Chondrocyte (in vitro differentiated cells): Measurements from ENCODE around the gene HSPG2. TPM values are rescaled to one million over a fixed set of nuclear protein-coding genes. Genes with fewer than 3 reads are reported as not detected.

Experiments used
- DNase-seq: peaks from one replicate; pipeline ENCODE4 v3.0.0; 2021; ENCODE audit warnings: mixed read lengths, low spot score
- H3K27ac Mint-ChIP-seq: one replicate; pipeline ENCODE4 v1.8.0; 2021; ENCODE audit warnings: mild to moderate bottlenecking, moderate library complexity, mixed read lengths; ENCODE audit not compliant: unreplicated experiment
- H3K27me3 Mint-ChIP-seq: 2 replicates; pipeline ENCODE4 v1.8.0; 2021; ENCODE audit warnings: low read depth, mixed read lengths
- H3K36me3 Mint-ChIP-seq: 2 replicates; pipeline ENCODE4 v1.8.0; 2021; ENCODE audit warnings: low read depth, mixed read lengths
- H3K4me1 Mint-ChIP-seq: 2 replicates; pipeline ENCODE4 v1.8.0; 2021; ENCODE audit warnings: low read depth, mild to moderate bottlenecking, mixed read lengths
- H3K4me3 Mint-ChIP-seq: one replicate; pipeline ENCODE4 v1.8.0; 2021; ENCODE audit warnings: mild to moderate bottlenecking, moderate library complexity, mixed read lengths; ENCODE audit not compliant: unreplicated experiment
- H3K9me3 Mint-ChIP-seq: 2 replicates; pipeline ENCODE4 v1.8.0; 2021; ENCODE audit warnings: low read depth, mixed read lengths
- CTCF ChIP-seq: fragments of 200-600 bp; sonication (generic); IDR thresholded peaks from 2 replicates; pipeline ENCODE4 v1.5.0; 2021; ENCODE audit warnings: antibody characterized with exemption, mild to moderate bottlenecking, moderate library complexity
- total RNA-seq: library from RNA; stranded (reverse); gene quantifications from 3 replicates; pipeline ENCODE4 v1.2.1, GENCODE V29; 2021

The HSPG2 gene
- total RNA-seq, 1 donor from 2014 or later, result 481 TPM

- peaks cover 49% of the 10 kb centered on the region for H3K36me3 Mint-ChIP-seq
- DNase-seq, result no peak
- H3K27ac Mint-ChIP-seq, result no peak overlapping the region
- peaks cover 7% of the 10 kb centered on the region for H3K4me1 Mint-ChIP-seq
- H3K9me3 Mint-ChIP-seq, result no peaks in the 10 kb centered on the region
- H3K27me3 Mint-ChIP-seq, result no peaks in the 10 kb centered on the region
- no peak overlapping the region for H3K4me3 Mint-ChIP-seq
- no peak for TF ChIP-seq CTCF
These were observed 73.1 kb downstream of the HSPG2 start for GRCh38 chr1:21863981-21864380.

GRCh38 chr1:21861602-21862429, 75.3 kb downstream of the HSPG2 start:
- no peaks in the 10 kb centered on the region for H3K27me3 Mint-ChIP-seq
- H3K9me3 Mint-ChIP-seq, result no peaks in the 10 kb centered on the region
- no peak for TF ChIP-seq CTCF
- no peak for DNase-seq
- peak overlapping the region; percentile 68 for H3K27ac Mint-ChIP-seq
- H3K4me3 Mint-ChIP-seq, result no peak overlapping the region
- peaks cover 57% of the 10 kb centered on the region for H3K36me3 Mint-ChIP-seq
- peaks cover 17% of the 10 kb centered on the region for H3K4me1 Mint-ChIP-seq

GRCh38 chr1:21860971-21861370, 76.1 kb downstream of the HSPG2 start:
- Mint-ChIP-seq H3K4me1 (peaks cover 17% of the 10 kb centered on the region), H3K9me3 (no peaks in the 10 kb centered on the region), H3K4me3 (no peak overlapping the region), H3K27me3 (no peaks in the 10 kb centered on the region), H3K27ac (no peak overlapping the region), H3K36me3 (peaks cover 61% of the 10 kb centered on the region)
- DNase-seq, result no peak
- TF ChIP-seq CTCF, result no peak

- H3K36me3 Mint-ChIP-seq, result peaks cover 60% of the 10 kb centered on the region
- H3K9me3 Mint-ChIP-seq, result no peaks in the 10 kb centered on the region
- H3K4me3 Mint-ChIP-seq, result no peak overlapping the region
- H3K27me3 Mint-ChIP-seq, result no peaks in the 10 kb centered on the region
- H3K4me1 Mint-ChIP-seq, result peaks cover 17% of the 10 kb centered on the region
- DNase-seq, result no peak
- no peak overlapping the region for H3K27ac Mint-ChIP-seq
- no peak for TF ChIP-seq CTCF
These were observed 77.4 kb downstream of the HSPG2 start for GRCh38 chr1:21859669-21860179.

- DNase-seq, result no peak
- Mint-ChIP-seq H3K4me1 (peaks cover 17% of the 10 kb centered on the region), H3K4me3 (no peak overlapping the region), H3K9me3 (no peaks in the 10 kb centered on the region), H3K36me3 (peaks cover 57% of the 10 kb centered on the region), H3K27ac (peak overlapping the region; percentile 81), H3K27me3 (no peaks in the 10 kb centered on the region)
- TF ChIP-seq CTCF, result no peak
These were observed 79.1 kb downstream of the HSPG2 start for GRCh38 chr1:21857840-21858670.
